GM12872 (cell line): Measurements from ENCODE around the gene SEMA3B.

Source experiments
- TF ChIP-seq, protein P1 (sequence below): IDR thresholded peaks from 3 replicates; pipeline ENCODE4 v1.5.1; 2011; ENCODE audit warnings: low read depth, mild to moderate bottlenecking, low read length, moderate library complexity; ENCODE audit not compliant: insufficient read depth

The SEMA3B gene

DNA sequence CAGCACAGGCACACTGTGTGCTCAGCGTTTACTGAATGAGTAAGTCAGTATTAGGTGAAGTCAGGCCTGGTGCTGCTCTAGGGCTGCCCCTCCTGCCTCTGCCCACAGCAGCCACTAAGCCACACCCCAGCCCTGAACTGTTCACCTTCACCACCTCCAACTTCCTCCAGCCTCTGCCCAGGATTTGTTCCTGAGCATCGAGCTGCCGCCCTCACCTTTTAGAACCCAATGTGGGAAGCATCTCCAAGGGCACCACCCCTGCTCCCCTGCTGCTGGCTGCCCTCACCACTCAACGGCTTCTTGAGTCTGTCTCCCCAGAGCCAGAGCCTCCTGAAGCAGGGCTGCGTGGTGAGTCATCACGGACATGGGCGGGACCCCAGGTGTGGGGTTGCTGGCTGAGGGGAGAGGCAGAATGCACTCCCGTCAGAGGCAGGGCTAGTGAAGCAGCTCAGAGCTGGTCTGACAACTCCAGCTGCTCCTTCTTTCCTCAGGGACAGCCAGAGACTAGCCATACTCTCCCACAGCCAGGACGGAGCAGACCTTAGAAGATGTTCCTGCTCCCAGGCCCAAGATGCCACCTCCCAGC is 47.8 kb downstream of the SEMA3B start:
- TF ChIP-seq, protein P1, sequence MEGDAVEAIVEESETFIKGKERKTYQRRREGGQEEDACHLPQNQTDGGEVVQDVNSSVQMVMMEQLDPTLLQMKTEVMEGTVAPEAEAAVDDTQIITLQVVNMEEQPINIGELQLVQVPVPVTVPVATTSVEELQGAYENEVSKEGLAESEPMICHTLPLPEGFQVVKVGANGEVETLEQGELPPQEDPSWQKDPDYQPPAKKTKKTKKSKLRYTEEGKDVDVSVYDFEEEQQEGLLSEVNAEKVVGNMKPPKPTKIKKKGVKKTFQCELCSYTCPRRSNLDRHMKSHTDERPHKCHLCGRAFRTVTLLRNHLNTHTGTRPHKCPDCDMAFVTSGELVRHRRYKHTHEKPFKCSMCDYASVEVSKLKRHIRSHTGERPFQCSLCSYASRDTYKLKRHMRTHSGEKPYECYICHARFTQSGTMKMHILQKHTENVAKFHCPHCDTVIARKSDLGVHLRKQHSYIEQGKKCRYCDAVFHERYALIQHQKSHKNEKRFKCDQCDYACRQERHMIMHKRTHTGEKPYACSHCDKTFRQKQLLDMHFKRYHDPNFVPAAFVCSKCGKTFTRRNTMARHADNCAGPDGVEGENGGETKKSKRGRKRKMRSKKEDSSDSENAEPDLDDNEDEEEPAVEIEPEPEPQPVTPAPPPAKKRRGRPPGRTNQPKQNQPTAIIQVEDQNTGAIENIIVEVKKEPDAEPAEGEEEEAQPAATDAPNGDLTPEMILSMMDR: no peak

DNA sequence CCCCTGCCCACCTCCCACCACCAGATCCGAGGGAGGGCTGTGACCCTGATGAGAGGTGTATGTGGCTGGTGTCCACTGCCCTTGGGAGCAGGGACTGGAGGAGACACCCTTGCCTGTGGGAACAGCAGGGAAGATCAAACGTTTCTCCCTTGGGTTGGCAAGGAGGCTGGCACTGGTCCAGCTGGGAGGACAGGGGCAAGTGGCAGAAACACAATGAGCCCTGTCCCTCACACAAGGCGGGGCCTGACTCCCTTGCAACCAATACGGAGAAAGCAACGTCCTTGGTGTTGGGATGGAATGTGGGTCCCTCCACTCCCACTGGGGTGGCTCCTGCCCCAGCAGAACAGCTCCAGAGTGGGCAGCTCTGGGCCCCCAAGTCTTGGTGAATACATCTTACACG is 48.4 kb downstream of the SEMA3B start:
- TF ChIP-seq, protein P1: no peak

DNA sequence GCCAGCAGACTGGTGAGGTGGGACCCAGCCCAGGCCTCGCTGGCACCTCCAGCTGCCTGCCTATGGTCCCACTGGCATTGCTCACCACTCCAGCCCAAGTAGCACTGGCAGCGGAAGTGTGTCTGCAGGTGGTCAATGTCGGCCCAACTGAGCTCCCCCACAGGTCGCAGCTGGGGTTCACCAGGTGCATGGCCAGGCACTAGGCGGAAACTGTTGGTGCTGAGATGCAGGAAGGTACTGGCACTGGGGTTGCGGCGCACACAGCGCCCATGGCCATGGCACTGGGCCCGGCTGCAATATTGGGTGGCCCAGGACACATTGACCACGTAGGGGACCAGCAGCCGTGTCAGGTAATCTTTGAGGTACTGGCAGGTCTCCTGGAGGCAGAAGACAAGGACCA is 49.2 kb downstream of the SEMA3B start:
- TF ChIP-seq, protein P1: no peak

DNA sequence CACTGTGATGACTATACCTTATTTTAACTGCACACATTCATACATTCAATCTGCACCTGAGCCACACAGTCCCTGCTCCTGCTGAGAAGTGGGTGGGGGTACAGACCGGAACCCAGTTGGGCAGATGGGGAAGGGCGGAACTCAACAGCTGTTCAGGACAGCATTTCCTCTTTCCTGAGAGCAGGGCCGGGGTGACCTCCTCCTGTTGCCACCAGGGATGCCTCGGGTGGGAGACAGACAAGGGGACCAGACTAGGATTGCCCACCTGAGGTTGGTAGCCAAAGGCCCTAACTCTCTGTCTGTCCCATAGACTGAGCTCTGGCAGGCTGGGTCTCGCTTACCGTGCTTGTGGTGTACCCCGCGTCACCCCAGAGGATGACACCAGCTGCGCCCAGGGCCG is 49.7 kb downstream of the SEMA3B start:
- TF ChIP-seq, protein P1: no peak

DNA sequence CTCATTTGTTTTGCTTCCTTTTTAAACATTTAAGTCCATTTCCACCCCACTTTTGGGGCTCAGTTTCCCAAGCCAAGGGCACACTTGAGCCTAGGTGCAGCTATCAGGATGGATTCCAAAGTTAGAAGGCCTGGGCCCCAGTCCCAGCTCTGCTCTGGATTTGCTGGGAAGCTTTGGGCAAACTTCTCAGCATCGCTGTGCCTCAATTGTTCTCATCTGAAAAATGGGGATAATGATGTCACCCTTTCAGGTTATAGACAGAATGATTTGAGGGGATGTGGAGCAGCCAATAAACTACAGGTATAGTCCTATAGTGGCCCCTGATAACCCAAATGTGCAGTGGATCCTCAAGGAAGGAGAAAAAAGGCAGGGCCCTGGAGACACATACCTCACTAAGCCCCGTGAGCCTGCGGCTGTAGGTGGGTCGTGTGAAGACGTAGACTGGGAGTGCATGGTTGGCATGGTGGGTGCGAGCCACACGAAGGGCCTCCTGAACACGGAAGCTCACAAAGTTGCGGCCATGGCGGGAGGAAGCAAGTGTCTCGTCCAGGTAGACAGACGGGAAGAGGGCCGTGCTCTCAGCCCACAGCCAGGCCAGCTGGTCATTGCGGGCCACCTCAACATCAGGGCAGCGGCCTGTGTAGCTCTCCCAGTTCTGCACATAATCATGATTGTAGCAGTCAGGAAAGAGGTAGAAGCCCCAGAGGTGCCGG is 50.4 kb downstream of the SEMA3B start:
- TF ChIP-seq, protein P1: no peak

DNA sequence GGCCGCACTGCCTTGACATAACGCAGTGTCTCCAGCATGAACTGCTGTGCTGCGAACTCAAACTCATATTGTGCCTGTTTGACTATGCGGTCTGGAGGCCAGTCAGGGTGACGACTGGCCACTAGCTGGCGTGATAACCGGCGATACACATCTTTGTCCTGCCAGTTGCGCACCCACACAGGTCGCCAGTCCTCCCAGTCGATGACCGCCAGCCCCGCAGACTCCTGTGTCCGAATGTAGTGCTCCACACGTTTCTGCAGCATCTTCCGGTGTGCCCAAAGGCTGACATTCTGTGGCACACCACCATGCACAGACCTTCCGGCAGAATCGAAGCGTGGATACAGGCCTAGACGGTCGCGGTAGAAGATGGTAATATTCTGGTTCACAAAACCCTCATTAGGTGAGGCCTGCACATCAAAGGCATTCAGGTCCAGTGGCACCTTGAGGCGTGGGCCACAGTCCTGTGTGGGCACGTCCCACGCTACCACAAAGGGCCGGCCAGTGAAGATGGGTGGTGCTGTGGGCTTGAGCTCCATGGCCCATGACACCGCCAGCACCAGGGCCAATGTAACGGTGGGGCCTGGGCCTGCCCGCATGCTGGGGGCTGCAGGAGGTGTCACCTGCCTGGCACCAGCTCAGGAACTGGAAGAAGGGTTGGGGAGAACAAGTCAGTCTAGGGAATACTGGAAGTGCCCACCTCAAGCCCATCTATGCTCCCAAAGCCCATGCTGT is 51.1 kb downstream of the SEMA3B start:
- TF ChIP-seq, protein P1: no peak

DNA sequence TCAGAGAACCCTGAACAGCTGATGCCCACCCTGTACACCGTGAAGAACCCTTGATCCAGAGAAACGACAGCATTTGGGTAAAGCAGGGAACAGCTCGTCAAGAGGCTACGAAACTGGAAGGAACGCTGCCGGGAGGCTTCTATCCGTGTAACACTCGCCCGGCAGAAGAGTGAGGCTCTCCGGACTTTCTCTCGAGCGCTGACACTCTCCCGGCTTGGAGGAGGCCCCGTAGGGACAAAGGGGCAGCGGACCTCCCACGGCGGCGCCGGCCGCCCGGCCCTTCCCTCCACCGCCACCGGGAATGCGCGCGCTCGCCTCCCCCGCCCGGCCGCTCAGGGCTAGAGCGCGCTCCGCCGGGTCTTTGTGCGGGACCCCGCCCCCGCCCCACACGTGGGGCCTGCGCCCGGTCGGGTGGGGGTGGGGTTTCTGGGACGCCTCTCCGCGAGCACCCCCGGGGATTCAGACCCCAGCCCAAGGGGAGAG is 51.9 kb downstream of the SEMA3B start:
- TF ChIP-seq, protein P1: no peak
